GM21528 (cell line): ENCODE data around the gene CHPF.

ENCODE experiments used
- ATAC-seq: cut with Tn5 transposase; IDR thresholded peaks from one replicate; pipeline ENCODE4 v1.9.1; 2021; ENCODE audit warnings: mild to moderate bottlenecking, moderate library complexity; ENCODE audit not compliant: unreplicated experiment, low FRiP score

Gene CHPF

GRCh38 chr2:219553168-219553417 lies 9.5 kb upstream of the CHPF start:
- ATAC-seq = no peak

- peak; percentile 88 for ATAC-seq
These were observed 9.0 kb upstream of the CHPF start for GRCh38 chr2:219552382-219553167.

- no peak for ATAC-seq
These were observed 8.1 kb upstream of the CHPF start for GRCh38 chr2:219551441-219552381.

GRCh38 chr2:219549619-219550018 lies 6.0 kb upstream of the CHPF start:
- no peak for ATAC-seq

- ATAC-seq = no peak
These were observed 5.4 kb upstream of the CHPF start for GRCh38 chr2:219548990-219549389.

- no peak for ATAC-seq
These were observed 4.0 kb upstream of the CHPF start for GRCh38 chr2:219547621-219548020.

- no peak for ATAC-seq
These were observed 2.3 kb upstream of the CHPF start for GRCh38 chr2:219545943-219546352.

GRCh38 chr2:219545295-219545942 lies 1.8 kb upstream of the CHPF start:
- ATAC-seq = no peak

GRCh38 chr2:219544567-219544966 lies 958 bp upstream of the CHPF start:
- no peak for ATAC-seq

GRCh38 chr2:219542931-219543595 lies 546 bp downstream of the CHPF start:
- ATAC-seq = peak; percentile 44

GRCh38 chr2:219541611-219542180 lies 1.9 kb downstream of the CHPF start:
- peak; percentile 47 for ATAC-seq

GRCh38 chr2:219540784-219541504 lies 2.7 kb downstream of the CHPF start:
- ATAC-seq = no peak

GRCh38 chr2:219539926-219540678 lies 3.5 kb downstream of the CHPF start:
- ATAC-seq = no peak

GRCh38 chr2:219538956-219539788 lies 4.4 kb downstream of the CHPF start:
- no peak for ATAC-seq

- ATAC-seq = no peak
These were observed 5.1 kb downstream of the CHPF start for GRCh38 chr2:219538504-219538951.

- no peak for ATAC-seq
These were observed 5.7 kb downstream of the CHPF start for GRCh38 chr2:219537657-219538488.

GRCh38 chr2:219536967-219537366 lies 6.6 kb downstream of the CHPF start:
- ATAC-seq = no peak
